Right lobe of liver (tissue), 4 donors: ENCODE data around the gene ALK.

ENCODE experiments used
- POLR2A ChIP-seq: fragments of 450-650 bp; IDR thresholded peaks from one replicate; pipeline ENCODE4 v1.6.1; 2017; ENCODE audit warnings: antibody characterized with exemption, mild to moderate bottlenecking
- TF ChIP-seq, protein P1 (sequence below), 4 donors: fragments of 200-600 bp in 3 of 4; fragments of 450-650 bp in 1 of 4; IDR thresholded peaks; one replicate each; pipeline versions ENCODE4 v1.5.1 to v1.8.0; 2016 to 2022; ENCODE audit warnings: antibody characterized with exemption in 4 of 4, mild to moderate bottlenecking in 2 of 4
- donor health status: DM: no; HTN: no; CAD: no.
- donor health status: DM: no; HTN: no; CAD: no.
- donor health status: DM: no; HTN: yes; CAD: no.

DNA sequence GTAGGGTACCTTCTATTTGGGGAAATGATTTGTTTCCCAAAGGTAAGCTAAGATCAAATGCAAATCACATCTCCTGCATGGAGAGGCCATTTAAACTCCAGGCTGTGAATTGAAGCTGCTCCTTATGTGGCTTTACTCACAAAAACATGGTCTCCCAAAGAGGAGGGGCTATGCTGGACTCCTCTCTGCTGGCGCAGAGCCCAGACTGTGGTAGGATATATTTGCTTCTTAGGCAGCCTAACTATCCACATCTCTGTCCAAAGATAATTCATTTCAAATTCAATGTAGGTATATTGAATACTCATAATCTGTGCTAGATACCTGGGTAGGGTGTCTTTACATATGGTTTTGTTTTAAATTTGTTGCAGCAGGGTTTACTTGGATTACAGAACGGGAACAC is 358.5 kb downstream of the ALK start:
- TF ChIP-seq, protein P1, sequence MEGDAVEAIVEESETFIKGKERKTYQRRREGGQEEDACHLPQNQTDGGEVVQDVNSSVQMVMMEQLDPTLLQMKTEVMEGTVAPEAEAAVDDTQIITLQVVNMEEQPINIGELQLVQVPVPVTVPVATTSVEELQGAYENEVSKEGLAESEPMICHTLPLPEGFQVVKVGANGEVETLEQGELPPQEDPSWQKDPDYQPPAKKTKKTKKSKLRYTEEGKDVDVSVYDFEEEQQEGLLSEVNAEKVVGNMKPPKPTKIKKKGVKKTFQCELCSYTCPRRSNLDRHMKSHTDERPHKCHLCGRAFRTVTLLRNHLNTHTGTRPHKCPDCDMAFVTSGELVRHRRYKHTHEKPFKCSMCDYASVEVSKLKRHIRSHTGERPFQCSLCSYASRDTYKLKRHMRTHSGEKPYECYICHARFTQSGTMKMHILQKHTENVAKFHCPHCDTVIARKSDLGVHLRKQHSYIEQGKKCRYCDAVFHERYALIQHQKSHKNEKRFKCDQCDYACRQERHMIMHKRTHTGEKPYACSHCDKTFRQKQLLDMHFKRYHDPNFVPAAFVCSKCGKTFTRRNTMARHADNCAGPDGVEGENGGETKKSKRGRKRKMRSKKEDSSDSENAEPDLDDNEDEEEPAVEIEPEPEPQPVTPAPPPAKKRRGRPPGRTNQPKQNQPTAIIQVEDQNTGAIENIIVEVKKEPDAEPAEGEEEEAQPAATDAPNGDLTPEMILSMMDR (IDR thresholded peaks at IDR 0.05): no peak
- no peak for TF ChIP-seq POLR2A
